Cardiac atrium fibroblast (primary cell): ENCODE data around the gene EEFSEC. TPM values are rescaled to one million over a fixed set of nuclear protein-coding genes. Genes with fewer than 3 reads are reported as not detected.

Experiments
- total RNA-seq: library from RNA; depleted of rRNA; stranded (reverse); fragments of >200 nt; gene quantifications from 2 replicates; pipeline ENCODE4 v1.2.3, GENCODE V29; 2015

The EEFSEC gene
- total RNA-seq: 5.3 and 8.5 TPM in 2 replicates

DNA sequence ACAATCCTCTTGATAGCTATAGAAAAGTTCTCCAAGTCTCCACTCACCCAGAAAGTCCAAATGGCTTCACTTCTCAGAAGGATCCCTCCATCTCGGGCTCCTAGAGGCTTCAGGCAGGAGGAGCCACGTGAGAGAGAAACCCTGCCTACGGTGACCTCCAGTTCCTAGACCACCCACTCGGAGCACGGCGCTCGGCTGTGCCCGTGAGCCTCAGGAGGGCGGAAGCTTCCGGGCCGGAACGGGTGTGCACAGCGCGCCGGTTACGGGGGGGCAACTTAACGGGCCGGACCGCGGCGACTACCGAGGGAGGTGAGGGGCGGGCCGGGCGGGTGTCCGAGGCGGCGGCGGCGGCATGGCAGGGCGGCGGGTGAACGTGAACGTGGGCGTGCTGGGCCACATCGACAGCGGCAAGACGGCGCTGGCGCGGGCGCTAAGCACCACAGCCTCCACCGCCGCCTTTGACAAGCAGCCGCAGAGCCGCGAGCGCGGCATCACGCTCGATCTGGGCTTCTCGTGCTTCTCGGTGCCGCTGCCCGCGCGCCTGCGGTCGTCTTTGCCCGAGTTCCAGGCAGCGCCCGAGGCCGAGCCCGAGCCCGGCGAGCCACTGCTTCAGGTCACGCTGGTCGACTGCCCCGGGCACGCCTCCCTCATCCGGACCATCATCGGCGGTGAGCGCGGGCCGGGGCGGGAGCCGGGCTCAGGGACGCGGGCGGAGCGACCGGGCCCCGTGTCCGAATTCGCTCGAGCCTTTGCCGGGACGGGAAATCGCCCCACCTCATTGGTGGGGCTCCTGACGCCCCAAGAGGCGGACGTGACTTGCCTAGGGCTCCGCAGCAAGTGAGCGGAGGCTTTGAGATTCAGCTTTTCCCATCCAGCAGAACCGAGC is at the start of gene EEFSEC:
Gene EEFSEC, plus strand, starts transcription at position 326 of the 886 bp plus-strand sequence. Its CDS starts 27 bp downstream, at position 353.

DNA sequence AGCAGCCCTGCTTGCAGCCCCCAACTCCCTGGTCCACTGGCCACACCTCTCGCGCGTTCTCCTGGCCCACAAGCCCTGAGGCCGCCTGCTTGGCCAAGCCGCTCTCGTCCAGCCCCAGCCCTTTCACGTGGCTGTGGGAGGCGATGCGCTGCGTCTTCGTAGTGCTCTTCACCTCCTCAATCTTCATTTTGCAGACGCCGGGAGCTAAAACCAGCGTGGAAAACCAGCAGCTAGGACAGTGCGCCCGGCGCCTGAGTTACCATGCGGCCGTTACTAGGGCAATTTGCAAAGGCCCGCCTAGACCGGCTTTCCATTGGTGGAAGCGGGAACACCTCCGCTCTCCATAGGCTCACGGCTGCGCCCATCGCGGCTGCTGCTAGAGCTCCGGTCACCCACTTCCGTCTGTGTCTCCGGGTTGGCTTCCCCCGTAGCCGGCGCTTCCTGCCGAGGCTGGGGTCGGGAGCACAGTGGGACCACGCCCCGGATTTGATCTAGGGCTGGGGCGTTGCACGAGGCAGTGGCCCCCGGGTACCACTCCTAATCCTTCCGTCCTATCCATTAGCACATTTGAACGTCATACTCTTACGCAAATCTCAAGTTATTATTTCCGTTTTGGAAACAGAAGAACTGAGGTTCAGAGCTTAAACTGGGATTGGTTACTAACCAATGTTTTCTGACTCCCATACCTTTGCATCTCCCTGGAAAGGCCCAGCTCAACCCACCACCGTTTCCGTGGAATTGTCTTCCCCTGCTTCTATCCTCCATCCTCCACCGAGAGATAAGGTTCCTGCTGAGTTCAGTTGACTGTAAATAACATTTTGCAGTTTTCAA is 29.5 kb upstream of the EEFSEC start, which contains the start of gene RUVBL1:
Gene RUVBL1, minus strand, starts transcription at position 275 of the 831 bp plus-strand sequence. Its CDS starts 88 bp downstream, at position 187.

Other genes starting within 250 kb of the EEFSEC start
- not detected in 2 replicates for gene KBTBD12, start 238.2 kb upstream of the EEFSEC start, total RNA-seq
- gene SEC61A1, start 101.0 kb upstream of the EEFSEC start, total RNA-seq: 331 and 381 TPM in 2 replicates
- gene RUVBL1, start 29.7 kb upstream of the EEFSEC start, total RNA-seq: 41.5 and 48.0 TPM in 2 replicates